ENCODE results near the gene MAN2A2. TPM values are rescaled to one million over a fixed set of nuclear protein-coding genes. Genes with fewer than 3 reads are reported as not detected.
"Not testable (repeated sequence)": the region's sequence is repeated elsewhere in the genome, so short reads cannot be mapped to it uniquely, and the experiment has no call there.

MAN2A2 gene
- total RNA-seq, 1 donor from 2014 or later = 136 TPM

DNA sequence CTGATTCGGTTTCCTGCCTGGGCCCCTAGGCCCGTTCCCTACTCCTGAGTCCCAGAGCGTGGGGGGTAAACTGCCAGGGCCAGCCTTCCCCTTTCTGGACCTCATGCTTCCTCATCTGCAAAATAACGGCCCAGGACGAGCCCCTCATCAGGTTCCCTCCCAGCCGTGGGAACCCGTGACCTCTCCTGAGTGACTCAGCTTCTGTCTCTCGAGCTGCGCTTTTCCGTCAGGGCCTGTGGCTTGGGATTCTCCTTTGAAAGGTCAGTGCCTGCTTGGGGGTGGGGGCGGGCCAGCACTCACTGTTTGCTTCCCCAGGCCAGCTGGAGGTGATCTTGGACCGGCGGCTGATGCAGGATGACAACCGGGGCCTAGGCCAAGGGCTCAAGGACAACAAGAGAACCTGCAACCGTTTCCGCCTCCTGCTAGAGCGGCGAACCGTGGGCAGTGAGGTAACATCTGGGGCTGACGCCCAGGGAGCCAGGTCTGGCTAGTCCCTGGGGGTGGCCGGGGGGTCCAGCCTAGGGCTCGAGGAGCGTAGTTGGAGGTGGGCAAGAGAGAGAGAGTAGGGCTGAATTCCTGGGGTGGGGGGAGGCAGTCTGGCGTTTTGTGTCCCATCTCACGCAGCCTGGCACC lies 12.8 kb downstream of the MAN2A2 start:
- intact Hi-C loops (cut with micrococcal nuclease) = no loop called here

- intact Hi-C loops (cut with micrococcal nuclease) = no loop called here
Observed at GRCh38 chr15:90916461-90916860, 13.4 kb downstream of the MAN2A2 start.

DNA sequence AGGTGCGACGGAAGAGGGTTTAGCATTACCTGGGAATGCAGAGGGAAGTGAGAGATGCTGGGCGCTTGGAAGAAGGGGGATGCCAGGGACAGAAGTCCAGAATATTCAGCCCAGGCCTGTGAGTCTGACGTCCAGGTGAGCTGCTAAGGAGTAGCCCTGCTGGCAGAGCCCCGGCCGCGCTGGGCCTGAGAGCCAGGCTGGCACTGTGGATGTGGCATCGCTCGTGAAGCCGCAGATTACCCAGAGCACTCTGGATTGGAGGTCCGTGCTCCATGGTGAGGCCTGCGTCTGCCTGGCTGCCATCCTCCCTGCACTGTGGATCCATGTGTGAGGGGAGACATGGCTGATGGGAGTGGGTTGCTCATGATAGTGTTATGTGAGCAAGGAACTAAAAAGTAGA lies 14.5 kb downstream of the MAN2A2 start:
- intact Hi-C loops (cut with micrococcal nuclease) = no loop called here

GRCh38 chr15:90918034-90918788 lies 15.1 kb downstream of the MAN2A2 start:
- intact Hi-C loops (cut with micrococcal nuclease) = no loop called here

GRCh38 chr15:90918835-90919234 lies 15.7 kb downstream of the MAN2A2 start:
- intact Hi-C loops (cut with micrococcal nuclease) = no loop called here

DNA sequence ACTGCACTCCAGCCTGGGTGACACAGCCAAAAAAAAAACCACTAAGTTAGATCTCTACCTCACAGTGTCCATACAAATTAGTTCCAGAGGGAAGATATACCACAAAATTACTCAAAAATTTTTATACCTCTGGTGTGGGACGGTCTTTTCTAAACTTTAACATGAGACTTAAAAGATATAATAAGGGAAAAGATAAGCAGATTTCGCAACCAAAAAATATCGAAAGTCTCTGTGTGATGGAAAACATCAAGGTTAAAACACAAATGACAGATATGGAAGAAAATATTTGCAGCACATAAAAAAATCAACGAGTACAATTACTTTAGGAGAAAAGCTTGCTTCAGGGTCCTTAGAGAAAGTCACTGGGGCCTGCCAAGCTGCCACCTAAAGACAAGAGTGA lies 18.8 kb downstream of the MAN2A2 start:
- intact Hi-C loops (cut with micrococcal nuclease) = no loop called here

DNA sequence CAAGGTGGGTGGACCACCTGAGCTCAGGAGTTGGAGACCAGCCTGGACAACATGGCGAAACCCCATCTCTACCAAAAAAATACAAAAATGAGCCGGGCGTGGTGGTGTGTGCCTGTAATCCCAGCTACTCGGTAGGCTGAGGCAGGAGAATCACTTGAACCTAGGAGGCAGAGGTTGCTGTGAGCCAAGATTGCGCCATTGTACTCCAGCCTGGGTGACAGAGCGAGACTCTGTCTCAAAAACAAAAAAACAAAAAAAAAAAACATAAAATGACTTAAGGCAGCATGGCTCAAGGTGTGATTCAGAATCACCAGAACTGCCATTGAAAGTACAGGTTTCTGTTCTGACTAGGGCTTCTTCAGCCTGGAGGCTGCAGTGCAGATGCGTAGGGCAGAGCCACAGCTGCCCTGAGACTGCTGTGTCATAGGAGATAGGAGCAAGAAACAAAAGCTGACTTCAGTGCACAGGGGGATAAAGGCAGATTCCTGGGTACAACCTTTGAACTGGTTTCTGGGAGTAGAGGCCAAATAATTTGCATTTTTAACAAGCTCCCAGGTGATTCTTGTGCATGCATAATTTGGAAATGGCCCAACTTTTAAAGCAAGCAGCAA lies 19.7 kb downstream of the MAN2A2 start:
- intact Hi-C loops (cut with micrococcal nuclease) = not testable (repeated sequence)

GRCh38 chr15:90924375-90924774 lies 21.3 kb downstream of the MAN2A2 start:
- intact Hi-C loops (cut with micrococcal nuclease) = no loop called here

DNA sequence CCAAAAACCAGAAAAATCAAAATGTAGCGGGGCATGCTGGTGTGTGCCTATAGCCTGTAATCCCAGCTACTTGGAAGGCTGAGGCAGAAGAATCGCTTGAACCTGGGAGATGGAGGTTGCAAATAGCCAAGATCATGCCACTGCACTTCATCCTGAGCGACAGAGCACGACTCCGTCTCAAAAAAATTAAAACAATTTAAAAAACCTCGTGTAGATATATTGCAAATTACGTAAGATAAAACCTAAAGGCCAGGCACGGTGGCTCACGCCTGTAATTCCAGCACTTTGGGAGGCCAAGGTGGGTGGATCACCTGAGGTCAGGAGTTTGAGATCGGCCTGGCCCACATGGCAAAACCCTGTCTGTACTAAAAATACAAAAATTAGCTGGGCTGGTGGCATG lies 23.7 kb downstream of the MAN2A2 start:
- intact Hi-C loops (cut with micrococcal nuclease) = not testable (repeated sequence)

DNA sequence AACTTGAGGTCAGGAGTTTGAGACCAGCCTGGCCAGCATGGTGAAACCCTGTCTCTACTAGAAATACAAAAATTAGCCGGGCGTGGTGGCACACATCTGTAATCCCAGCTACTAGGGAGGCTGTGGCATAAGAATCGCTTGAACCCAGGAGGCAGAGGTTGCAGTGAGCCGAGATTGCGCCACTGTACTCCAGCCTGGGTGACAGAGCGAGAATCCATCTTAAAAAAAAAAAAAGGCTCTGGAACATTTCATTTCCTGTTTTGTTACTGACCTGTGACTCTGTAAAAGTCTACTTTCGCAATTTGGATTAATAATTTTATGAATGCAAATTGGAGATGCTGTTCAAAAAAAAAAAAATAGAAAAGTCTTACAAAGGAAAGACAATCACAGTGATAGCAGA lies 25.0 kb downstream of the MAN2A2 start:
- intact Hi-C loops (cut with micrococcal nuclease) = not testable (repeated sequence)

DNA sequence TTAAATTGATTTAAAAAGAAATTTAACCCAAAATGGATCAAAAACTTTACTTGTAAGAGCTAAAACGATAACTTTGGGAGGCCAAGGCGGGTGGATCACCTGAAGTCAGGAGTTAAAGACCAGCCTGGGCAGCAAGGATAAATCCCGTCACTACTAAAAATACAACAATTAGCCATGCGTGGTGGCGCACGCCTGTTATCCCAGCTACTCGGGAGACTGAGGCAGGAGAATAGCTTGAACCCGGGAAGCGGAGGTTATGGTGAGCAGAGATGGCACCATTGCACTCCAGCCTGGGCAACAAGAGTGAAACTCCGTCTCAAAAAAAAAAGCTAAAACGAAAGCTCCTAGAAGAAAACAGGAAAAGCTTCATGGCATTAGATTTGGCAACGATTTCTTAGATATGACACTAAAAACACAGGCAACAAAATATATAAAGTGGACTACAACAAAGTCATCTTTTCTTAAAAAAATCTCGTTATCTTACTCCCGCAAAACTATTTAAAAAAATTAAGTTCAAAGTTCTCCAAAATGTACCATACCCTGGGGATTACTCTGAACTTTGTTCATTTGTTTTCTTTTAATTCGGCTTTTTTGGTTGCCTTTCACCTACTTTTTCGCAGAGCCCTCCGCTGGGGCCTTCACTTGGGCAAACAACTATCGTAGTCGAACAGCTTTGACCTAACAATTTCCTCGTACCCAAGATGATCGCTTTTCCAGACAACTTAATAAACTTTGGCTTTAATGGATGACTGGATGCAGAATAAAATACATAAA lies 26.3 kb downstream of the MAN2A2 start:
- intact Hi-C loops (cut with micrococcal nuclease) = loop anchor here (1.0 to 10.0 kb wide), 6 partner anchors 27 to 1973 kb away; partner anchors contain the start of genes CHD2, CIB1, GDPGP1 and SLCO3A1

DNA sequence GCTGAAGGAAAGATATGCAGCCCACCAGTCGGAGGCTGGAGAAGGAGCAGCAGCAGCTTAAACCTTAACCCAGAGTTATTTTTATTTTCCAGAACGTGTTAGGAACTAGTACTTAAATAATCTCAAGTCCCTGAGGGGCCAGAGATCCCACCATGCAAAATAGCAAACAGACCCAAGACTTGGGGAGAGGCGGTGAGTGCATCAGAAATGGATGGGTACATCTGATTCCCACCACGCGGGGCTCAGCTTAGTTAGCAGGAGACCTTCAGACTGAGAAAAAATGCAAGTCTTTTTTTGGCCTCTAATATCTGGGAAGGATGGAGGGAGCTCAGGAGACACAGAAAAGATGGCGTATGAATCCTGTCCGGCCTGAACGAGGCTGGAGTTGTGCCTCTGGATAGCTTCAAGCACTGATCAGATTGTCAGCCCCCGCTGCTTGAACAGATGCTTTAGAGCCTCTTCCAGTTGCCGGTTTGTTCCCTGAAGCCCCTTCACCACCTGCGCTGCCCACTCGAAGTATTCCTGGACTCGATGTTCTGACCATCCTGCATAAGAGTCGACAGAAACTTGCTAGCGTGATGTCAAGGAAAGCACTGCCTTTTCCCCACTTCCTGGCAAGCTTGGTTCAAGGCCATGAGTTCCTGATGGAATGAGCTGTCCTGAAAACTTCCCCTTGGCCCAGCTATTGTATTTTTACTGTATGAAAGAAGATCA lies 27.9 kb downstream of the MAN2A2 start:
- intact Hi-C loops (cut with micrococcal nuclease) = loop anchor here (1.0 to 10.0 kb wide), 6 partner anchors 29 to 1971 kb away; partner anchors contain the start of genes CHD2, CIB1, GDPGP1 and SLCO3A1

GRCh38 chr15:90931575-90931827 lies 28.4 kb downstream of the MAN2A2 start:
- intact Hi-C loops (cut with micrococcal nuclease) = loop anchor here (5.0 to 10.0 kb wide), 5 partner anchors 287 to 1971 kb away; partner anchors contain the start of genes CHD2, CIB1, GDPGP1 and SLCO3A1

GRCh38 chr15:90931828-90932659 lies 28.9 kb downstream of the MAN2A2 start, which contains the start of gene HDDC3:
Gene HDDC3 (minus strand): TSS chr15:90932549. CDS start chr15:90932540, 9 bp downstream.
- intact Hi-C loops (cut with micrococcal nuclease) = loop anchor here (2.0 to 10.0 kb wide), 6 partner anchors 287 to 1970 kb away; partner anchors contain the start of genes CHD2, CIB1, GDPGP1 and SLCO3A1

- intact Hi-C loops (cut with micrococcal nuclease) = loop anchor here (2.0 to 10.0 kb wide), 6 partner anchors 288 to 1970 kb away; partner anchors contain the start of genes CHD2, CIB1, GDPGP1 and SLCO3A1
Observed at GRCh38 chr15:90932660-90932991, 29.5 kb downstream of the MAN2A2 start.

GRCh38 chr15:90933301-90933700 lies 30.2 kb downstream of the MAN2A2 start:
- intact Hi-C loops (cut with micrococcal nuclease) = loop anchor here (2.0 to 10.0 kb wide), 6 partner anchors 288 to 1969 kb away; partner anchors contain the start of genes CHD2, CIB1, GDPGP1 and SLCO3A1

- intact Hi-C loops (cut with micrococcal nuclease) = loop anchor here (1.0 to 10.0 kb wide), 8 partner anchors 31 to 1968 kb away; partner anchors contain the start of genes BLM, CHD2, CIB1 and GDPGP1
Observed at GRCh38 chr15:90934256-90934948, 31.3 kb downstream of the MAN2A2 start.

- intact Hi-C loops (cut with micrococcal nuclease) = loop anchor here (1.0 to 10.0 kb wide), 10 partner anchors 19 to 1967 kb away; partner anchors contain the start of genes BLM, CHD2, CIB1 and GDPGP1
Observed at GRCh38 chr15:90934949-90935751, 32.0 kb downstream of the MAN2A2 start, which contains the start of gene UNC45A. Gene UNC45A (plus strand): TSS chr15:90935285. CDS start chr15:90935325, 40 bp downstream.

All from T-helper 2 cell treated with Interferon-gamma antibody and Interleukin-4, amounts not matched to agents 100 ng/mL and 5 ng/mL, for 36 hours (primary cell).